K562 treated with DMSO at 1 percent for 24 hours (cell line): ENCODE results near the gene AHSG. TPM values are rescaled to one million over a fixed set of nuclear protein-coding genes. Genes with fewer than 3 reads are reported as not detected.

Experiments used
- total RNA-seq: library from RNA; unstranded; fragments of 300-600 nt; gene quantifications from 2 replicates; pipeline ENCODE4 v1.2.3, GENCODE V29; 2022; ENCODE audit warnings: low read depth; ENCODE audit not compliant: insufficient read depth

The AHSG gene, protein sequence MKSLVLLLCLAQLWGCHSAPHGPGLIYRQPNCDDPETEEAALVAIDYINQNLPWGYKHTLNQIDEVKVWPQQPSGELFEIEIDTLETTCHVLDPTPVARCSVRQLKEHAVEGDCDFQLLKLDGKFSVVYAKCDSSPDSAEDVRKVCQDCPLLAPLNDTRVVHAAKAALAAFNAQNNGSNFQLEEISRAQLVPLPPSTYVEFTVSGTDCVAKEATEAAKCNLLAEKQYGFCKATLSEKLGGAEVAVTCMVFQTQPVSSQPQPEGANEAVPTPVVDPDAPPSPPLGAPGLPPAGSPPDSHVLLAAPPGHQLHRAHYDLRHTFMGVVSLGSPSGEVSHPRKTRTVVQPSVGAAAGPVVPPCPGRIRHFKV
- total RNA-seq = not detected in 2 replicates

GRCh38 chr3:186612721-186613636, at the start of gene AHSG:
TSS of gene AHSG (plus strand) at chr3:186613060. CDS start at chr3:186613142, 82 bp downstream.

DNA sequence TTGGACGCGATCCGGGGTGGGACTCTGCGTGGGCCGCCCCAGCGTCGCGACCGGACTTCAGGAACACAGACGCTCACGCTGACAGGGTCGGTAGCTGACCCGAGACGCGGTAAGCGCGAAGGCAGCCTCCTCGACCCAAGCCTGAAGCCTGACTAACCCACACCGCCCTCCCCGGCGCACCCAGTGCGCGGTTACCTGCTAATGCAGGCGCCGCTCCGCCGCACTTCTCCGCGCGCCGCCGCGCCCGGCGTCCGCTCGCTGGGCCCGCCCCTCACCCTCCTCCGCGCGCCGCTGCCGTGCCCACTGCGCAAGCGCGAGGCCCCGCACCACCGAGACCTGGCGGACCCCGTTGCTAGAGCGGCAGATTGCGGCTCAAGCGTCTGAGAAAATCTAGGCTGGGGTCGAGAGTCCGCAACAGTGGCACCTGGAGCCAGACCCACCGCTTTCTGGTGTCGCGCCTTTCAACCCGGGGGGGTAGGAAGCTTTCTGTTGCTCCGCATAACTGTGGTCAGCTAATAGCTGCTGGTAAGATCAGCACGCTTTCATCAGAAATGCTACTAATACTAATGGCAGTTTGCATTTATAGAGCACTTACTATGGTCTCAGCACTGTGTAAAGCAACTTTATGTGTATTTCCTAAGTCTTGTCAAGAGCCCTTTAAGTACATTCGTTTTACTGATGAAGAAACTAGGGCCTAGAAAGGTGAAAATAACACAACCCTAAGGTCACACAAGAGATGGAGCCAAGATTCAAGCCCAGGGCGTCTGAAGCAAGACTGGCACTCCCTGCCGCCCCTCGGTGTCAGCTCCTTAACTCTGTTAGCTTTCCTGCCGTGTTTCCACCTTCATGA, 45.6 kb upstream of the AHSG start, which contains the start of gene TBCCD1:
TSS of gene TBCCD1 (minus strand) at position 268 of the 850 bp plus-strand sequence. CDS start 3,010 bp downstream, outside the sequence.

DNA sequence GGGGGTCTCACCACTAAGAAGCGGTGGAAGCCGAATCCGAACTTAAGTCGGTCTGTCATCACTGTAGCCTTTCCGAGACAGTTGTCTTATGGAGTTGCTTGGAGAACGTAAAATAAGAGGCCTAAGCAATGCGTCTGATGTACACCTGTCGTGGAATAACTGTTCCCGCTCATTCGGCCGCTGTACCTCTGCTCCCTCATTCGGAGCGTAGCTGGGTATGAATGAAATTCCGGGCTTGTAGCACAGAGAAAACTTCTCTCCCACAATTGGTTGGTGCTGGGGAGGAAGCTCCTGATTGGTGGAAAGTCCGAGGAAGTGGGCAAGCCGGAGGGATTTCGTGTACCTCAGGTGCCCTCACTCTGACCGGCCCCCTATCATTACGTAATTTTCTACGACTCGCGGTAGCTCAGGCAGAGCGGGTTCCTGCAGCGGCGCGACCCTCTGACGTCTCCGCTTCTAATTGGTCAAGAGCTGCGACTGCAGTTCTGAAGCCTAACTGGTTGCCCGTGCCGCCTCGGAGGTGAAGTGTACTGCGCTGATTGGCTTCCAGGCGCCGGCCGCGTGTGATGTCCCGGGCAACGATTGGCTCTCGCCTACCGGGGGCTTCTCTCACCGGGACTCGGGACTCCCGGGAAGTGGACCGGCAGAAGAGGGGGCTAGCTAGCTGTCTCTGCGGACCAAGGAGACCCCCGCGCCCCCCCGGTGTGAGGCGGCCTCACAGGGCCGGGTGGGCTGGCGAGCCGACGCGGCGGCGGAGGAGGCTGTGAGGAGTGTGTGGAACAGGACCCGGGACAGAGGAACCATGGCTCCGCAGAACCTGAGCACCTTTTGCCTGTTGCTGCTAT, 42.5 kb upstream of the AHSG start, which contains the start of gene DNAJB11:
TSS of gene DNAJB11 (plus strand) at position 625 of the 845 bp plus-strand sequence. CDS start at position 803, 178 bp downstream.

DNA sequence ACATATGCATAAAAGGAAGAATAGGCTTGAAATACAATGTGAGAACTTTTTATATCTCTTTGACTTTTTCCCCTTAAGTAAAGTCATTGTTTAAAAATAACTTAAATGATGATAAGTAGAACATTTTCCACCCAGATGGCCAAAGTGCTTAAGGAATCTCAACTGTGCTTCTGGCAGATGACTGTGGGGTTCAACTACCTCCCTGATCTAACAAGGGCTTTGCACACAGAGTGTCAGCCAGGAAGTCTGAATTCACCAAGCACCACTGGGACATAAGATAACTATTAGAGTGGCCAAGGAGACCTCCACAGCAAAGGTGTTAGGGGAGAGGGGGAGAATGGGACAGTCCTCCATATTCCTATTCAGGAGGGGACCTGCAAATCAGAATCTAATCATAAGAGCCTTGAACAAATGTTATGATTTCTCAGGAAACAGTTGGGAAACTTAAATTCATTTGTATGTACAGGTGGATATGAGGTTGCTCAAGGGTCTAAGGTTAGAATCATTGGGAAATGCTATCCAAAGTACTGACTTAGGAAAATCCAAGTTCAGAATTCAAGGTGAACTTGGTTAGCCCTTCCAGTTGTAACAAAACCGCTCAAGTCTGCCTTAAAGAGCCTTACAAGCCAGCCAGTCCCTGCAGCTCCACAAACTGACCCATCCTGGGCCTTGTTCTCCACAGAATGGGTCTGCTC, 27.1 kb downstream of the AHSG start, which contains the start of gene FETUB:
TSS of gene FETUB (plus strand) at position 622 of the 695 bp plus-strand sequence. CDS start at position 684, 62 bp downstream.

DNA sequence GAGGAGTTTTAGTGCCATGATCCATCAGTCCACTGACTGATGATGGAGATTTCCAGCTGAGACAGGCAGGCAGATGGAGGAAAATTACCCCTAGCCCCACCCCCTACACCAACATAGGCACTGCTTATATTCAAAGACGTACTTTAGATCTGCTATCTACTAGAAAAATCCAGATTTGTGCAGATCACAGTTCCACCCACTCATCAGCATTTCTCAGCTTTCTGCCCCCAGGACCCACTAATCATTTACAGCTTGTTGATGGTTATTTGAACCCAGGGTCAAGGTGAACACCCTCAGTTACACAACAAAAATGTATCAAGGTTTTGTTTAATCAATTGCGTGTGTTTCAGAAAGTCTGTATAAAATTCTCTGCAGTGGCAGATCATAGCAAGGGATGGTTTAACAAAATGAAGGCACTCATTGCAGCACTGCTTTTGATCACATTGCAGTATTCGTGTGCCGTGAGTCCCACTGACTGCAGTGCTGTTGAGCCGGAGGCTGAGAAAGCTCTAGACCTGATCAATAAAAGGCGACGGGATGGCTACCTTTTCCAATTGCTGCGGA, 52.8 kb downstream of the AHSG start, which contains the start of gene HRG:
TSS of gene HRG (plus strand) at position 390 of the 564 bp plus-strand sequence. CDS start at position 408, 18 bp downstream.

Other genes starting within 250 kb of the AHSG start
- gene CRYGS, start 68.7 kb upstream of the AHSG start, total RNA-seq = 1.2 and 1.3 TPM in 2 replicates
- 9.8 and 11.3 TPM in 2 replicates for gene TBCCD1, start 45.7 kb upstream of the AHSG start, total RNA-seq
- 61.1 and 70.6 TPM in 2 replicates for gene DNAJB11, start 42.3 kb upstream of the AHSG start, total RNA-seq
- not detected in 2 replicates for gene FETUB, start 27.3 kb downstream of the AHSG start, total RNA-seq
- not detected in 2 replicates for gene HRG, start 53.0 kb downstream of the AHSG start, total RNA-seq
- not detected in 2 replicates for gene KNG1, start 104.3 kb downstream of the AHSG start, total RNA-seq
- gene EIF4A2, start 170.5 kb downstream of the AHSG start, total RNA-seq = 156 and 160 TPM in 2 replicates
- 107 TPM in 2 replicates for gene RFC4, start 193.4 kb downstream of the AHSG start, total RNA-seq
- gene ADIPOQ, start 229.7 kb downstream of the AHSG start, total RNA-seq = not detected in 2 replicates